Ishikawa (cell line): Measurements from ENCODE around the gene KIFC3.

Source experiments
- CREB1 ChIP-seq: IDR thresholded peaks from 2 replicates; pipeline ENCODE4 v1.6.1; 2012; ENCODE audit warnings: low read depth
- EGR1 ChIP-seq: IDR thresholded peaks from 2 replicates; pipeline ENCODE4 v1.6.1; 2012
- EP300 ChIP-seq: IDR thresholded peaks from 2 replicates; pipeline ENCODE4 v1.6.1; 2012; ENCODE audit warnings: borderline replicate concordance
- FOXM1 ChIP-seq: IDR thresholded peaks from 2 replicates; pipeline ENCODE4 v1.6.1; 2012; ENCODE audit warnings: low read depth, borderline replicate concordance
- REST ChIP-seq: IDR thresholded peaks from 2 replicates; pipeline ENCODE4 v1.6.1; 2012; ENCODE audit warnings: low read depth, mild to moderate bottlenecking
- TAF1 ChIP-seq: IDR thresholded peaks from 2 replicates; pipeline ENCODE4 v1.6.1; 2012; ENCODE audit warnings: low read depth, mild to moderate bottlenecking
- TCF12 ChIP-seq: IDR thresholded peaks from 2 replicates; pipeline ENCODE4 v1.6.1; 2012; ENCODE audit warnings: low read depth
- TEAD4 ChIP-seq: IDR thresholded peaks from 2 replicates; pipeline ENCODE4 v1.6.1; 2012
- USF1 ChIP-seq: IDR thresholded peaks from 2 replicates; pipeline ENCODE4 v1.6.1; 2012
- YY1 ChIP-seq: IDR thresholded peaks from 2 replicates; pipeline ENCODE4 v1.6.1; 2012; ENCODE audit warnings: low read depth
- ZBTB7A ChIP-seq: IDR thresholded peaks from 2 replicates; pipeline ENCODE4 v1.6.1; 2012; ENCODE audit warnings: low read depth
- TF ChIP-seq, protein P1 (sequence below): IDR thresholded peaks from 2 replicates; pipeline ENCODE4 v1.6.1; 2012

- TF ChIP-seq TAF1 (no peak), YY1 (no peak), ZBTB7A (no peak), REST (no peak), EP300 (peak; percentile 69), EGR1 (no peak), USF1 (no peak), CREB1 (peak; percentile 39; the same call in 1 of the 2 replicates), TEAD4 (peak; percentile 84), TCF12 (peak; percentile 61), FOXM1 (no peak)
- TF ChIP-seq, protein P1, sequence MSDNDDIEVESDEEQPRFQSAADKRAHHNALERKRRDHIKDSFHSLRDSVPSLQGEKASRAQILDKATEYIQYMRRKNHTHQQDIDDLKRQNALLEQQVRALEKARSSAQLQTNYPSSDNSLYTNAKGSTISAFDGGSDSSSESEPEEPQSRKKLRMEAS: no peak
These were observed 5.8 kb upstream of the KIFC3 start for GRCh38 chr16:57807968-57808528.
